ENCODE results near the gene SHMT2. TPM values are rescaled to one million over a fixed set of nuclear protein-coding genes. Genes with fewer than 3 reads are reported as not detected.
A peak's percentile ranks its signal among the peaks of the same experiment; 100 is the strongest.

The SHMT2 gene
- total and polyA plus RNA-seq, 2 donors (not counting 3 experiments of a cell fraction or from before 2014, with no cell fraction given), result 155 to 243 TPM

GRCh38 chr12:57239587-57240065 is 10.1 kb downstream of the SHMT2 start:
- POLR2A ChIA-PET, result interaction anchor here (1.0 kb wide), 1 partner anchor 10 kb away, joined by 3 read pairs; the partner anchor contains the start of gene SHMT2
- intact Hi-C loops (cut with micrococcal nuclease), result loop anchor here (1.0 to 5.0 kb wide), 5 partner anchors 9 to 127 kb away; partner anchors contain the start of genes LRP1 and STAT6
- no TSS peak for BruUV-seq (replicated peaks)
- Histone ChIP-seq H3K9me3 (replicated peaks; ENCODE audit: control insufficient read depth, insufficient read depth, low read length) (no peaks in the 10 kb centered on the region), H3K4me3 (replicated peaks in 1 of 3; ENCODE audit: insufficient read depth in 1 of 3, low read depth in 1 of 3, low read length in 3 of 3) (peak overlapping the region; percentile 30 to 53 (median 40)), H3K9me1 (replicated peaks; ENCODE audit: control insufficient read depth, extremely low read depth, insufficient read depth, low read length) (no peaks in the 10 kb centered on the region), H3K36me3 (ENCODE audit: control insufficient read depth in 2 of 2, extremely low read depth in 1 of 2, insufficient read depth in 2 of 2, low read length in 2 of 2) (no peaks in the 10 kb centered on the region), H3K9ac (replicated peaks; ENCODE audit: extremely low read depth, insufficient read depth, low read length) (no peak overlapping the region), H3K4me2 (ENCODE audit: insufficient read depth, low read length) (peak overlapping the region; percentile 72), H4K20me1 (replicated peaks; ENCODE audit: control insufficient read depth, extremely low read depth, insufficient read depth, low read length) (no peaks in the 10 kb centered on the region), H3K4me1 (ENCODE audit: control insufficient read depth, extremely low read depth, insufficient read depth, low read length) (peaks cover 28% of the 10 kb centered on the region), H3K27ac (ENCODE audit: insufficient read depth, low read depth, low read length) (no peak overlapping the region), H3K27me3 (ENCODE audit: control insufficient read depth in 2 of 2, insufficient read depth in 2 of 2, low read length in 2 of 2) (peaks cover 58% of the 10 kb centered on the region in 2 experiments), H3K79me2 (ENCODE audit: control insufficient read depth, insufficient read depth, low read length) (no peaks in the 10 kb centered on the region), H2AFZ (ENCODE audit: low read depth, low read length) (peak overlapping the region; percentile 41)
- DNase-seq (ENCODE audit: low read depth, low spot score) (no peak), FAIRE-seq (no peak)
- CTCF ChIA-PET, result interaction anchor here (1.0 to 10.7 kb wide), 11 partner anchors 9 to 238 kb away, joined by 4 to 214 read pairs (median 9); partner anchors contain the start of genes NXPH4, SHMT2 and STAC3
- TF ChIP-seq EZH2 (IDR thresholded peaks at IDR 0.05; ENCODE audit: borderline replicate concordance, low read depth, low read length, severe bottlenecking) (peak; percentile 3), CTCF (IDR thresholded peaks at IDR 0.05; ENCODE audit: extremely low read depth in 1 of 2, insufficient read depth in 1 of 2, low read depth in 1 of 2, low read length in 2 of 2) (no peak), FOS (IDR thresholded peaks at IDR 0.05; ENCODE audit: borderline replicate concordance, insufficient read depth, low read length) (no peak), POLR2A (IDR thresholded peaks at IDR 0.05; ENCODE audit: low read depth, low read length) (no peak), MAX (IDR thresholded peaks at IDR 0.05; ENCODE audit: insufficient read depth, insufficient read length) (no peak), MYC (IDR thresholded peaks at IDR 0.05; ENCODE audit: low read depth, low read length) (no peak), JUN (IDR thresholded peaks at IDR 0.05; ENCODE audit: borderline replicate concordance, insufficient read depth, insufficient read length, low read depth) (no peak), POLR2AphosphoS5 (IDR thresholded peaks at IDR 0.05; ENCODE audit: insufficient read depth, low read depth, low read length) (no peak)
- dilution Hi-C loops (cut with MboI; ENCODE audit: extremely low pct_ligation_motif_present, low sequenced_read_pairs), result no loop called here
